Transverse colon (tissue), 4 donors: ENCODE results near the gene ZWILCH. TPM values are rescaled to one million over a fixed set of nuclear protein-coding genes. Genes with fewer than 3 reads are reported as not detected.
"Not testable (repeated sequence)": the region's sequence is repeated elsewhere in the genome, so short reads cannot be mapped to it uniquely, and the experiment has no call there.

Experiments
- DNase-seq: peaks from one replicate; pipeline ENCODE4 v3.0.0-alpha.2; 2019
- H3K27ac ChIP-seq, 4 donors: fragments of 200-600 bp; sonication (generic); 2 replicates each; pipeline ENCODE4 v1.5.1; 2016 to 2018; ENCODE audit warnings: inconsistent platforms in 4 of 4
- H3K27me3 ChIP-seq: fragments of 200-600 bp; sonication (generic); 2 replicates; pipeline ENCODE4 v1.5.1; 2017; ENCODE audit warnings: inconsistent platforms
- H3K36me3 ChIP-seq, 4 donors: fragments of 200-600 bp; sonication (generic); 2 replicates each; pipeline ENCODE4 v1.5.1; 2017 to 2019; ENCODE audit warnings: inconsistent platforms in 4 of 4
- H3K4me1 ChIP-seq, 4 donors: fragments of 200-600 bp; sonication (generic); 2 replicates each; pipeline ENCODE4 v1.5.1; 2017 to 2020; ENCODE audit warnings: inconsistent platforms in 4 of 4
- H3K4me3 ChIP-seq, 4 donors: fragments of 200-600 bp; sonication (generic); 1 replicate in 1 of 4; 2 replicates in 3 of 4; pipeline versions ENCODE4 v1.5.1 to v1.6.1; 2017 to 2019; ENCODE audit warnings: inconsistent platforms in 4 of 4
- H3K9me3 ChIP-seq, 2 donors: fragments of 200-600 bp; sonication (generic); 2 replicates each; pipeline ENCODE4 v1.5.1; 2017 to 2019; ENCODE audit warnings: inconsistent platforms in 2 of 2
- EP300 ChIP-seq: sonication (generic); formaldehyde crosslinking; IDR thresholded peaks from one replicate; pipeline ENCODE4 v1.6.1; 2017; ENCODE audit warnings: antibody characterized with exemption, low read depth
- POLR2A ChIP-seq: fragments of 450-650 bp; IDR thresholded peaks from one replicate; pipeline ENCODE4 v1.6.1; 2016; ENCODE audit warnings: antibody characterized with exemption, mild to moderate bottlenecking, moderate library complexity
- POLR2AphosphoS5 ChIP-seq, 3 donors: sonication (generic); formaldehyde crosslinking; IDR thresholded peaks; one replicate each; pipeline ENCODE4 v1.6.1; 2016; ENCODE audit warnings: antibody characterized with exemption in 3 of 3
- WGBS, 2 donors: methylation state at CpG; one replicate each; pipeline ENCODE4 v1.1.5; 2018; ENCODE audit warnings: low coverage in 1 of 2; 5-methylcytosine and 5-hydroxymethylcytosine counted together
- in situ Hi-C, 4 donors: fragments of 200-750 bp; cut with MboI; loops; one replicate each; pipeline versions ENCODE4 v1.15.0 to v1.15.1; 2017; ENCODE audit warnings: low sequenced_read_pairs in 3 of 4, low pct_ligation_motif_present in 1 of 4, low pct_unique_long_range_greater_than_20kb in 1 of 4
- intact Hi-C: fragments of 100-400 bp; cut with DNase I; formaldehyde crosslinking; loops from one replicate; pipeline ENCODE4 v1.15.1; 2023; ENCODE audit warnings: low total_unique reads
- total RNA-seq, 4 donors: library from RNA; depleted of rRNA; stranded (reverse); fragments of >200 nt; gene quantifications; one replicate each; pipeline ENCODE4 v1.1.0, GENCODE V29; 2016
- TF ChIP-seq, protein P1 (sequence below), 5 experiments: fragments of 200-600 bp in 3 of 5; fragments of 450-650 bp in 2 of 5; sonication (generic) in 3 of 5; IDR thresholded peaks; 1 replicate in 2 of 5; 2 replicates in 3 of 5; pipeline ENCODE4 v1.5.1; 2016 to 2017; ENCODE audit warnings: antibody characterized with exemption in 5 of 5, inconsistent platforms in 3 of 5, mild to moderate bottlenecking in 2 of 5, moderate library complexity in 1 of 5

The ZWILCH gene
- total RNA-seq, 4 donors from 2014 or later = 1.9 to 6.8 (median 4.4) TPM

DNA sequence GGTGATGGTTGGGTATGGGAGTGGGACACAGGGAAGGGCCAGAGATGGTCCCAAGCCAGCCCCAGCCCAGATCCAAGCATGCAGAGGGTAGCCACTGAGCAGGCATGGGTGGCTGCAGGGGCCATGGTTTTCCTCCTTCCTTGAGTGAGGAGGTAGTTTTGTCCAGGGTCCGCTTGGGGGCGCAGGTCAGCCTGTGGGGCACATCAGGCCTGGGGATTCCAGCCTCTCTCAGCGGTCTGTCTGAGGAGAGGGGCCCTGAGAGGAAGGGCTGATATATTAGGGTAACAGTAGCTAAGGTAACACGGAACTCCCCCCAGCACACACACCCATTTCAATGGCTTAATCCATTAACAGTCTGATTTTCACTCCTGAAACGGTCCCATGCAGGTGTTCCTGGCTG lies 83.4 kb downstream of the ZWILCH start:
- no peaks in the 10 kb centered on the region for H3K9me3 ChIP-seq
- intact Hi-C loops = no loop called here
- TF ChIP-seq, protein P1, sequence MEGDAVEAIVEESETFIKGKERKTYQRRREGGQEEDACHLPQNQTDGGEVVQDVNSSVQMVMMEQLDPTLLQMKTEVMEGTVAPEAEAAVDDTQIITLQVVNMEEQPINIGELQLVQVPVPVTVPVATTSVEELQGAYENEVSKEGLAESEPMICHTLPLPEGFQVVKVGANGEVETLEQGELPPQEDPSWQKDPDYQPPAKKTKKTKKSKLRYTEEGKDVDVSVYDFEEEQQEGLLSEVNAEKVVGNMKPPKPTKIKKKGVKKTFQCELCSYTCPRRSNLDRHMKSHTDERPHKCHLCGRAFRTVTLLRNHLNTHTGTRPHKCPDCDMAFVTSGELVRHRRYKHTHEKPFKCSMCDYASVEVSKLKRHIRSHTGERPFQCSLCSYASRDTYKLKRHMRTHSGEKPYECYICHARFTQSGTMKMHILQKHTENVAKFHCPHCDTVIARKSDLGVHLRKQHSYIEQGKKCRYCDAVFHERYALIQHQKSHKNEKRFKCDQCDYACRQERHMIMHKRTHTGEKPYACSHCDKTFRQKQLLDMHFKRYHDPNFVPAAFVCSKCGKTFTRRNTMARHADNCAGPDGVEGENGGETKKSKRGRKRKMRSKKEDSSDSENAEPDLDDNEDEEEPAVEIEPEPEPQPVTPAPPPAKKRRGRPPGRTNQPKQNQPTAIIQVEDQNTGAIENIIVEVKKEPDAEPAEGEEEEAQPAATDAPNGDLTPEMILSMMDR (IDR thresholded peaks at IDR 0.05) = no peak
- no peak for TF ChIP-seq POLR2A
- TF ChIP-seq EP300 = no peak
- WGBS, 2 donors = 77% methylated on average over 5 of the region's 5 CpGs; no CpG with 5 or more reads in 1 of the 2 donors
- in situ Hi-C loops = no loop called here
- no peak for DNase-seq
- no peak overlapping the region for H3K27ac ChIP-seq
- H3K36me3 ChIP-seq = no peaks in the 10 kb centered on the region
- H3K4me3 ChIP-seq = no peak overlapping the region
- no peaks in the 10 kb centered on the region for H3K4me1 ChIP-seq
- H3K27me3 ChIP-seq = peaks cover 11% of the 10 kb centered on the region

- TF ChIP-seq EP300 (no peak), POLR2AphosphoS5 (IDR thresholded peaks at IDR 0.05) (no peak), POLR2A (no peak)
- TF ChIP-seq, protein P1 (IDR thresholded peaks at IDR 0.05) = no peak
- H3K27ac ChIP-seq = no peak overlapping the region
- no peaks in the 10 kb centered on the region for H3K9me3 ChIP-seq
- H3K36me3 ChIP-seq = no peaks in the 10 kb centered on the region
- peaks cover 11% of the 10 kb centered on the region for H3K27me3 ChIP-seq
- no peak overlapping the region for H3K4me3 ChIP-seq
- H3K4me1 ChIP-seq = no peaks in the 10 kb centered on the region
- WGBS, 2 donors = 77% methylated on average over 7 of the region's 8 CpGs; no CpG with 5 or more reads in 1 of the 2 donors
- intact Hi-C loops (no loop called here), in situ Hi-C loops (no loop called here)
- DNase-seq = no peak
These were observed 83.8 kb downstream of the ZWILCH start for GRCh38 chr15:66588971-66589370.

DNA sequence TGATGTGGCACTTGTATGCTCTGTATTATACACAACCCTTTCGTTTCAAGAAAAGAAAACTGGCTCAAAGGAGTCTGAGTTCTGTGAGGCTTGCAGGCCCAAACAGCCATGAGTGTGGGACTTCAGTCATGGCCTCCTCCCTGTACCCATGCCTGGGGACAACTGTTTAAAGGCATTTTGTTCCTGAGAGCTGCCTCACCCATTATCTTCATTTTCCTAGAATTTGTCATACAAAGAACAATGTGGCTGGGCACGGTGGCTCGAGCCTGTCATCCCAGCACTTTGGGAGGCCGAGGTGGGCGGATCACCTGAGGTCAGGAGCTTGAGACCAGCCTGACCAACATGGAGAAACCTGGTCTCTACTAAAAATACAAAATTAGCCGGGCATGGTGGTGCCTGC lies 84.3 kb downstream of the ZWILCH start:
- H3K4me3 ChIP-seq, H3K27ac ChIP-seq, in situ Hi-C loops, H3K4me1 ChIP-seq, DNase-seq, H3K9me3 ChIP-seq, H3K36me3 ChIP-seq, intact Hi-C loops: not testable (repeated sequence)
- peaks cover 11% of the 10 kb centered on the region for H3K27me3 ChIP-seq
- WGBS, 2 donors = 80 to 93% methylated on average over 3 to 6 of the region's 6 CpGs

DNA sequence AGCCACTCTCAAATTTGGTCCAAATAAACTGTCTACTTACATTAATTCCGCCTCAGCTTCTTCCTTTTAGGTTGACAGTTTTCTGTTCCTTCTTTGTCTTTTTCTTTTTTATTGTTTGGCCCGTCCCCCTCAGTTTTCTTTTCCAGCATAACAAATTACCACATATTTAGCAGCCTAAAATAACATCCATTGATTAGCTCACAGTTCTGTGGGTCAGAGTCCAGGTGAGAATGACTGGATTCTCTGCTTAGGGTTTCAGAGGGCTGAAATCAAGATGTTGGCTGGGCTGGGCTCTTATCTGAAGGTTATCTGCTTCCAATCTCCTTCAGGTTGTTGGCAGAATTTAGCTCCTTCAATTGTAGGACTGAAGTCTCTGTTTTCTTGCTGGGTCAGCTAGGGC lies 85.3 kb downstream of the ZWILCH start:
- 62 to 63% methylated on average over 2 of the region's 2 CpGs for WGBS, 2 donors
- Histone ChIP-seq H3K27ac (no peak overlapping the region), H3K4me3 (no peak overlapping the region), H3K9me3 (no peaks in the 10 kb centered on the region), H3K4me1 (no peaks in the 10 kb centered on the region), H3K36me3 (no peaks in the 10 kb centered on the region), H3K27me3 (peaks cover 11% of the 10 kb centered on the region)
- in situ Hi-C loops (loop anchor here in 1 of 4 donors (10.0 kb wide), 1 partner anchor 264 kb away; no protein-coding TSS in a partner anchor), intact Hi-C loops (no loop called here)
- TF ChIP-seq EP300 (no peak), POLR2A (no peak), POLR2AphosphoS5 (IDR thresholded peaks at IDR 0.05) (no peak)
- TF ChIP-seq, protein P1 (IDR thresholded peaks at IDR 0.05) = no peak
- no peak for DNase-seq

DNA sequence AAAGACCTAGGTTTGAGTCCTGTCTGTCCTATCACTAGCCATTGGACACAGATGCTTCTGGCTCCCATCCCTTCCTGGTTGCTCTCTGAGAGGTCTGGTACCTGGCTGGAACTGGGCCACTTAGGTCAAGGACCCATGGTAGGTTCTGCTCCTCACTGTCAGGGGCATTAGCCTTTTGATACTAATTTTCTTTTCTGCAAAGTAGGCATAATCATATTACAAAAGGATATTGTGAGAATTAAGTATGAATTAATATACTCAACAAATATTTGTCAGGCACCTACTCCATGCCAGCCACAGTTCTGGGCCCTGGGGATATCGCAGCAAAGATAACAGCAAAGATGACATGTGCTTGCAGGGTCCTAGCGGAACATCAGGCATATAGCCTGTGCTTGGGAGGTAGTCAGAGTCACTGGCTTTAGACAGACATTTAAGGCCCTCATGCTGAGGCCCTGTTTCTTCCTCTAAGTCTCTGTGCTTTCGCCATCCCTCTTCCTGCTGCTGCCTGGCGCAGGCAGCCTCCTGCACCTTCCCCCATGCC lies 86.3 kb downstream of the ZWILCH start:
- no peak for TF ChIP-seq POLR2A
- TF ChIP-seq, protein P1 (IDR thresholded peaks at IDR 0.05) = no peak
- TF ChIP-seq EP300 = no peak
- no peak for TF ChIP-seq POLR2AphosphoS5 (IDR thresholded peaks at IDR 0.05)
- no peak for DNase-seq
- intact Hi-C loops (no loop called here), in situ Hi-C loops (loop anchor here in 1 of 4 donors (10.0 kb wide), 1 partner anchor 263 kb away; no protein-coding TSS in a partner anchor)
- whole genome bisulfite sequencing, 2 donors = 91 to 92% methylated on average over 2 to 4 of the region's 4 CpGs
- H3K4me3 ChIP-seq = no peak overlapping the region
- H3K27me3 ChIP-seq = peaks cover 7% of the 10 kb centered on the region
- H3K36me3 ChIP-seq = no peaks in the 10 kb centered on the region
- H3K27ac ChIP-seq = no peak overlapping the region
- H3K4me1 ChIP-seq = no peaks in the 10 kb centered on the region
- H3K9me3 ChIP-seq = no peaks in the 10 kb centered on the region
